ENCODE measurements around the gene NKTR. TPM values are rescaled to one million over a fixed set of nuclear protein-coding genes. Genes with fewer than 3 reads are reported as not detected.

Gene NKTR
- total RNA-seq, 6 donors from 2014 or later: 53.7 to 231 (median 103) TPM

GRCh38 chr3:42670051-42670576 lies 69.6 kb downstream of the NKTR start:
- TF ChIP-seq POLR2AphosphoS5 (IDR thresholded peaks at IDR 0.05) (no peak), EP300 (IDR thresholded peaks at IDR 0.05) (no peak), CTCF (IDR thresholded peaks at IDR 0.05) (no peak), POLR2A (IDR thresholded peaks at IDR 0.05) (no peak)
- ATAC-seq (ENCODE audit: low FRiP score in 2 of 2) (no peak), DNase-seq (peak in 1 of 2 donors; percentile 7)
- Histone ChIP-seq H3K27ac (no peak overlapping the region), H3K27me3 (no peaks in the 10 kb centered on the region), H3K4me1 (peaks cover 0 to 6% (median 3%) of the 10 kb centered on the region in 4 donors), H3K4me3 (no peak overlapping the region), H3K9me3 (no peaks in the 10 kb centered on the region), H3K36me3 (no peaks in the 10 kb centered on the region)
- 76 to 79% methylated on average over 7 of the region's 7 CpGs for WGBS, 2 donors

GRCh38 chr3:42670670-42671069 lies 70.2 kb downstream of the NKTR start:
- Histone ChIP-seq H3K36me3 (no peaks in the 10 kb centered on the region), H3K27ac (no peak overlapping the region), H3K27me3 (no peaks in the 10 kb centered on the region), H3K4me1 (peaks cover 0 to 6% (median 3%) of the 10 kb centered on the region in 4 donors), H3K9me3 (no peaks in the 10 kb centered on the region), H3K4me3 (no peak overlapping the region)
- 83 to 100% methylated on average over 1 of the region's 1 CpG for WGBS, 2 donors
- no peak for TF ChIP-seq EP300 (IDR thresholded peaks at IDR 0.05)
- TF ChIP-seq POLR2AphosphoS5 (IDR thresholded peaks at IDR 0.05): no peak
- TF ChIP-seq POLR2A (IDR thresholded peaks at IDR 0.05): no peak
- TF ChIP-seq CTCF (IDR thresholded peaks at IDR 0.05): no peak
- DNase-seq: peak in 1 of 2 donors; percentile 12
- ATAC-seq (ENCODE audit: low FRiP score in 2 of 2): no peak

GRCh38 chr3:42672515-42672914 lies 72.0 kb downstream of the NKTR start:
- Histone ChIP-seq H3K4me3 (no peak overlapping the region), H3K9me3 (no peaks in the 10 kb centered on the region), H3K4me1 (no peaks in the 10 kb centered on the region), H3K27ac (no peak overlapping the region), H3K36me3 (no peaks in the 10 kb centered on the region), H3K27me3 (no peaks in the 10 kb centered on the region)
- ATAC-seq (ENCODE audit: low FRiP score in 2 of 2): no peak
- DNase-seq: no peak
- 48 to 50% methylated on average over 1 of the region's 1 CpG for WGBS, 2 donors
- TF ChIP-seq POLR2A (IDR thresholded peaks at IDR 0.05) (no peak), POLR2AphosphoS5 (IDR thresholded peaks at IDR 0.05) (no peak), EP300 (IDR thresholded peaks at IDR 0.05) (no peak), CTCF (IDR thresholded peaks at IDR 0.05) (no peak)

- no peak for DNase-seq
These were observed 72.6 kb downstream of the NKTR start for GRCh38 chr3:42673082-42673481.

More at GRCh38 chr3:42673082-42673481, 72.6 kb downstream of the NKTR start:
- Histone ChIP-seq H3K36me3 (no peaks in the 10 kb centered on the region), H3K4me1 (no peaks in the 10 kb centered on the region), H3K9me3 (no peaks in the 10 kb centered on the region), H3K27ac (no peak overlapping the region), H3K27me3 (no peaks in the 10 kb centered on the region), H3K4me3 (no peak overlapping the region)
- TF ChIP-seq EP300 (IDR thresholded peaks at IDR 0.05): no peak
- TF ChIP-seq POLR2AphosphoS5 (IDR thresholded peaks at IDR 0.05): no peak
- TF ChIP-seq CTCF (IDR thresholded peaks at IDR 0.05): no peak
- TF ChIP-seq POLR2A (IDR thresholded peaks at IDR 0.05): no peak
- no peak for ATAC-seq (ENCODE audit: low FRiP score in 2 of 2)

All from upper lobe of left lung (tissue), 6 donors.